GM21360 (cell line): ENCODE data around the gene MAGI2.
"Not testable (repeated sequence)": the region's sequence is repeated elsewhere in the genome, so short reads cannot be mapped to it uniquely, and the experiment has no call there.

Source experiments
- ATAC-seq: cut with Tn5 transposase; IDR thresholded peaks from one replicate; pipeline ENCODE4 v1.9.1; 2021; ENCODE audit warnings: mild to moderate bottlenecking, moderate library complexity; ENCODE audit not compliant: unreplicated experiment

The MAGI2 gene

DNA sequence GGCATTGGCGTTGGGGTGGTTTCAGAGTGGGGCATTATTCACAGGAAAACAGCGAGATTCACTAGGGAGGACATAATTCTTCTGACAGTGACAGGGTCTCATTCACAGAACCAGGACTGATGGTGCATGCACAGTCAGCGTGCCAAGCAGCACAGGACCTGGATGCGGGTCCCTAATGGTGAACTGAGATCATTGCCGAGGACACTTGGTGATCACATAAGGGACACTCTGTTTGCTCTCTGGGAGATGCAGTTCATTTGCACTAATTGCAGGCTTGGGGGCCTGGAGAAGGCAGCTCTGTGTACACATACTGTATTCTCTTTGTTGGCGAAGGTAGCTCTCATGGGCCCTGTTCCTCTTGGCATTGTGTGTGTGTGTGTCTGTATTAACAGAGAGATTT, 938.8 kb downstream of the MAGI2 start:
- no peak for ATAC-seq

DNA sequence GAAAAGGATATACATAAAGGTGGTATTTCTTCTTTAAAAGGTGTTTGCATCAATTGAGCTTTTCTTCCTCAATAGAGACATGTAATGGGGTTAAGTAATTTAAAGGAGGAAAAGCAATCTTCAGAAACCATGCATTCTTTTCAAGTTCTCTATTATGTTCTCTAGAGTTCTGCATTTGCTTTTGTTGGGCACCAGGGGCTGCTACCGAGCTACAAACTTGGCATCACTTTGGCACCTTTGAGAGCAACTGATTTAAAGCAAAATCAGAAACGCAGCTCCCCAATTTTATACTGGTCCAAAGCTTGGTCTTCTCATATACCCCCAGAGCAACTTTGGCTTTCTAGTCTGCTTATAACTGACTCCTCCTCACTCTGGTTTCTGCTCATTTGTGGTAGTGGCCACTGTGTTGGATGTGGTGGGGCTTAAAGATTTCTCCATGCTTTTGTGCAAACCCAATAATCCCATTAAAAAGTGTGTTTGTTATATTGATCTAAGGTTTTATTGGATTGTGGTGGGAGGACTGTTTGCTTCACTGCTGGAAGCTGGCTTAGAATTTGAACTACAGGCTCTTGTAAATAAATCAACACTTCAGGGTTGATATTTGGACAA, 942.8 kb downstream of the MAGI2 start:
- ATAC-seq = peak; percentile 73

DNA sequence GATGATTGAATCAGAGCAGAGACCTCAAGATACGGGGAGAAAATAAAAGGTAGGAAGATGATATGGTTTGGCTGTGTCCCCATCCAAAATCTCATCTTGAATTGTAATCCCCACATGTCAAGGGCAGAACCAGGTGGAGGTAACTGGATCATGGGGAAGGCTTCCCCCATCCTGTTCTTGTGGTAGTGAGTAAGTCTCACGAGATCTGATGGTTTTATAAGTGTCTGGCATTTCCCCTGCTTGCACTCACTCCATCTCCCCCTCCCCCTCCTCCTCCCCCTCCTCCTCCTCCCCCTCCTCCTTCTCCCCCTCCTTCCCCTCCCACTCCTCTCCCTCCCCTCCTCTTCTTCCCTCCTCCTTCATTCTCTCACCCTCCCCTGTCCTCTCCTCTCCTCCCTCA, 950.2 kb downstream of the MAGI2 start:
- not testable (repeated sequence) for ATAC-seq

DNA sequence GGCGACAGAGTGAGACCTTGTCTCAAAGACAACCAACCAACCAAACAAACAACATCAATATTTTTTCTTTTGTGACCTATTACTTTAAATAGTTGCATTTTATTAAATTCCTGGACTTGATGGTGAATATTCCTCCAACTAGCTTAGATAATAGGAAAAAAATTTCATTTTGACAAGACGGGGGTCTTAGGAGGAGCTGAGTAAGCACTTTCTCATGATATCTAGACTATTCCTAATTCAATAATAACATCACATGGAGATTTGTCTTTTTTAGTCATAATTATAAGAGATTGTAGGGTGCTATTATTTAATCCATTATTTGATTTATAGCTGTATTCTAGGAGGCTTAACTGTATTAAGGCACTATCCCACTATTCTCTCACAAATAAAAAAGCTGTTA, 952.4 kb downstream of the MAGI2 start:
- ATAC-seq = no peak

DNA sequence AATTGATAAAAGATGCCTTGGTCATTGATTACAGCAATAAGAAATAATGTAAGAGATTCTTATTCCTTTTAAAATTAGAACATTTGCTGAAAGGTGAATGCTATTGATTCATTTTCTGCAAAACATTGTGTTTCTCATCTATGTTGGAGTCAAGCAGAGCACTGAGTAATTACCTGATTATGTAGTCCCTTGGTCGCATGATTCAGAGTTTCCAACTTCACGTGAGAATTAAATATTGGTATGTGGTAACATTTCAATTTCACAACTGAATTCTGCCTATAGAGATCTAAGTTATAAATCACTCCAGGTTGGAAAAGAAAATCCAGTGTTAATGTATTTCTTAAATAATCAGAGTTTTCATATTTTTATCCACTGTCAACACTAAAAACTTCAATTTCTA, 953.5 kb downstream of the MAGI2 start:
- ATAC-seq = no peak

DNA sequence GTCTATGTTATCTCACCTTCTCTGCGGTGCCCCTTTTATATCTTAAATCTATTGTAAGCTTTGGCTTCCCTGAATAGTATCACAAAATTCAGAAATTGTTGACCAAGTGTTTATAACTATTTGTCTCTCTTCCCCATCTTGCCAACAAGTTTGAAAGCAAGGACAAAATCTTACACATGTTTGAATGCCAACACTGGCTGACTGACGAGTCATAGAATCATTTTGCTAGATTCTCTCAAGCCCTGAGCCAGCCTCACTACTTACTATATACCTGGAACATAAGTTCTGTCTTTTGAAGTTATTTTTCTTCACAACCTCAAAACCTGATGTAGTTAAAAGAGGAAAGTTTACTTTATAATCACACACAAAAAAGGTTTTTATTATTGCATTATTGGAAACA, 954.2 kb downstream of the MAGI2 start:
- no peak for ATAC-seq

DNA sequence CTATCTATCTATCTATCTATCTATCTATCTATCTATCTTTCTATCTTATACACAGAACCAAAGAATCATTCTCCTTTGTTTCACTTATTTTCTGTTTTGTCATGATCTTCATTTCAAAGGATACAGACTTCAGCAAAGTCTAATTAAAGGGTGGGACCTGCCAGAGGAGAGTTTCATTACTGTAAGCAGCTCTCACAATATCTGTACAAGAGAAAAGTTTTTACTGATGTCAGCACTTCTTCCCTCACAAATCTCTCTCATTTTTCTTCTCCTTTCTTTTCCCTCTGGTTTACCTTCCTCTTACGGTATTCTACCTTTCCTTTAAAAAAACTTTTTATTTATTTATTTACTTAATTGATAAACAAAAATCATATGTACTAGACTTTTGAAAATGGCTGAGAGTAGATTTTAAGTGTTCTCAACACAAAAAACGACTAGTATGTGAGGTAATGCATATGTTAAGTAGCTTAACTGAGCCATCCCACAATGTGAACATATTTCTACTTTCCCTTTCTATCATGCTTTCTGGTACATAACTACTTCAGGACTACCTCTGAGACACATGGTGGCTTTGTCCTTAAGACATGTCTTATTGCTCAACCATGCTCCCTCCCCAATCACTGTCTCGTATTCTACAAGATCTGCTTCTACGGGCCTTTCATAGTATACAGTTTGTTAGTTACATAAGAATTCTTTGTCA, 955.6 kb downstream of the MAGI2 start:
- no peak for ATAC-seq

DNA sequence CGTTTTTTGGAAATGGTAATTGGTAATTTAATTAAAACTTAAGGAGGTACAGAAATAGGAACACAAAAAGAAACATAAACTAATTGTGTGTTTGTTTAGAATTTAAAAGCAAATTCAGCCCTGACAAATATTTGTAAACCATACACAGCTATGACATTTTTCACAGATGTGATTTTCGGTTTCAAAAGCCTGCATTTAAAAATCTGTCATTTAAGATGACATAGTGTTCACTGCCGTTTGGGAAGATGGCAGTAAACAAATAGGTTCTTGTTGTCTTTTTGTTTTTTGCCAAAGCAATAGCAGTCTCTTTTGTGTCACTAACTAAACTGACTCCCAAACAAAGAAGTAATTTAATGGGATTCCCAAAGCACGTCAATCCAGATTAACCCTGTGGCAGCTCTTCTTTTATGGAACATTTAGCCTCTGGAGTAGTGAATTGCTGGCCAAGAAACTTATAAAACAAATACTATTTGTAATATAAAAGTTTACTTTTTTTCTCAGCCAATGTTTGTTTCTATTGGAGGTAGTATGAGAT, 957.3 kb downstream of the MAGI2 start:
- no peak for ATAC-seq

DNA sequence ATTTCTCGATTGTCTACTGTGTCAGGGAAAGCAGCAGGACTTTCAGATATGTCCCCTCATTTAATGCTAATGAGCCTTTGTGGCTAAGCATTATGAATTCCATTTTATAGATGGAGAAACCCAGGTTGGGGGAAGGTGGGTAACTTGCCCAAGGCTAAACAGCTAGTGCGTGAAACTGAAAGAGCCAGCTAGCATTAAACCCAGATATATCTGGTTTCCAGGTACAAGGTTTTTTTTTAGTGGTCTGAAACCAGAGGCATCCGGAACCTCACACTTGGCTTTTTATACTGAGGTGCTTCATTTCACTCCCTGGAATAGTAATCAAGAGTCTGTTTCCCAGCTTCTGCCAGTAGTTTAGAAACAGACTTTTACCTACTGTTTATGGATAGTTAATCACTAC, 960.1 kb downstream of the MAGI2 start:
- no peak for ATAC-seq

DNA sequence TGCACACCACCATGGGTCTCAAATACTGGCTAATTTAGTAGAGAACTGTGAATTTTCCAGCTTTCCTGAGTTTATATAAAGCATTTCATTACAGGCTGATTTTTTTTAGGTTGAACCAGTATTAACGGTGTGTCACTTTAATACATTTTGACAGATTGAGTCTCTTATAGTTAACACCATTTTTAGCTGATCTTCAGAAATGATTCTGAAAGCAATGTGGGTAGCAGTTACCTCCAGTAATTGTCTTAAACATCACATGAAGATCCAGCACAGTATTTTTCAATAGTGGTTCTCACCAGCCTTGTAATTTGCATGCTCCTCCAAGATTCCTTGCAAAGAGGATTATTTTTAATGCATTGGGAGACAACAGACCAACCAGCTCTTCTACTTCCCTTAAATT, 961.3 kb downstream of the MAGI2 start:
- no peak for ATAC-seq

DNA sequence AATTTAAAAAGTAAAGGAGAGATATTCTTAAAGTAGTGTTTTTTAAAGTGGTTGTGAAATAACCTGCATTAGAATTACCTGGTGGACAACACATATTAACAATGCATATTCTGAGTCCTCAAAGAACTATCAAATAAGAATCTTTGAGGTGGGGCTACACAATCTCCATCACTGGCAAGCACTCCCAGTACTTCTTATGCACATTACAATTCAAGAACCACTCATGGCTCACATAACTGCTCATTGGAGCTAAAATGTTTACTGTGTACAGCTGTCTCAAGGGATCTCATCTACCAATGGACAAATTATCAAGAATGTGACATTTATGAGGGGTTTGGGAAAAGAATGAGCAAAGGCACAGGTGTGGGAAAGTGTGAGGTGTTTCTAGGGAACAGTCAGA, 962.9 kb downstream of the MAGI2 start:
- no peak for ATAC-seq

DNA sequence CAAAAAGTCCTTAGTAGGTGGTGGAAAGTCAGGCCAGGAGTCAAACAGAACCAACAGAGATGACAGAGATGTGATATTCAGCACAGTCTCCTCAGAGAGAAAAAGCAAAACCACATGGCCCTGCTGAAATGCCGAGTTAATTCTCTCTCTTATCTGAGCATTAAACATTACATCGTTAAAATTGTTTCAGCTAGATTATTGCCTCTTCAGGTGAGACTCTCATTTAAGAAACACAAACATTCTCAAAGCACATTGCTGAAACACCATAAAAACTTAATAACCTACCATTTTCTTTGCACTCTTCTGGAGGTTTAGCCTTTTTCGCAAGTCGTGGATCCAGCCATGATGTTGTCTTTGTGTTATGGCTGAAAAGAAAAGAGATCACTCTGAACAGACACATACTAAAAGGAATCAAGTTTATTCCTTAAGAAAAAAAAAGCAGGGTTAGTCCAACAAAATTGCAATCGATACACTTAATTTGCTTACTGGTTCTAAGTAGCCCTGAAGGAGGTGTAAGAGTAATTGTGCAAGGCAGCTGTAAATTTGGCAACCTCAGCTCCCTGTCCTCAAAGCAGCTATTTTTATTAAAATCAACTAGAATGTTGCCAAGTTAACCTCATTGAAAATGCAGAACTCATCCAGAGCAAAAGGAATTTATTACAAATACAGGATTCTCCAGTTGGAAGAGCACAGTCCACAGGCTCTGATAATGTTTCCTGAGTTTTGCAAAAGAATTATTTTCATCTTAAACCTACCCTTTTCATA, 963.8 kb downstream of the MAGI2 start:
- ATAC-seq = no peak

DNA sequence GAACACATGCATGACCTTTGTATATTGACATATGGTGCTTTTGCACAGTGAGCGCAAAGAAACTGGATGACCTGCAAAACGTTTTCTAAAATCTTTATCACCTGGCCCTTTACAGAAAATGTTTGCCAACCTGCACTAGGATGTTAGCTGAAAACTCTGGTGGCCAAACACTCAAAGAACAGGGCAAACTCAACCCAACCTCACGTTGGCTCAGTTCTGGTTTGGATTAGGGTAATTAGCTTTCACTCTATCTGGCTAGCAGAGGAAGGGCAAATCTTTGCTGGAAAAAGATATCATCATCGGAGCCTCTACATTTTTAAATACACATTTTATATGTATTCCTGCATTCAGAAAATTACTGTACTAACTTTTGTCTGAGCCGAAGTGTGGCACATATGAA, 966.0 kb downstream of the MAGI2 start:
- no peak for ATAC-seq

DNA sequence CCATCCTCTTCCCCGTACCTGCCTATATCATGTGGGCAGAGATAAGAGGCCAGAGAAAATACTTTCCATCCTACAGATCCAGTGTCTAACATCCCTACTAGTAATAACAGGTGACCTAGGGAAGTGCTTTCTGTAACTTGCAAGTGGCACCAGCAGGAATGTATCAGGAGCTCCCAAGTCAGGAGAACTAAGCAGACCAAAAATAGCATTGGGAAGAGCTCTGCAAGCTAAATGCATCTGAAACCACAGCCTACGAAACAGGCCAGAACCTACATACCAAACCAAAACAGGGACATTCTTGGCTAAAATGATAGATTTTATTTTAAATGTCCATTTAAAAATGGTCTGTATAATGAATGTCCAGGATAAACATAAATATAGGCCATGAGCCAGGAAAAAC, 974.1 kb downstream of the MAGI2 start:
- ATAC-seq = no peak

DNA sequence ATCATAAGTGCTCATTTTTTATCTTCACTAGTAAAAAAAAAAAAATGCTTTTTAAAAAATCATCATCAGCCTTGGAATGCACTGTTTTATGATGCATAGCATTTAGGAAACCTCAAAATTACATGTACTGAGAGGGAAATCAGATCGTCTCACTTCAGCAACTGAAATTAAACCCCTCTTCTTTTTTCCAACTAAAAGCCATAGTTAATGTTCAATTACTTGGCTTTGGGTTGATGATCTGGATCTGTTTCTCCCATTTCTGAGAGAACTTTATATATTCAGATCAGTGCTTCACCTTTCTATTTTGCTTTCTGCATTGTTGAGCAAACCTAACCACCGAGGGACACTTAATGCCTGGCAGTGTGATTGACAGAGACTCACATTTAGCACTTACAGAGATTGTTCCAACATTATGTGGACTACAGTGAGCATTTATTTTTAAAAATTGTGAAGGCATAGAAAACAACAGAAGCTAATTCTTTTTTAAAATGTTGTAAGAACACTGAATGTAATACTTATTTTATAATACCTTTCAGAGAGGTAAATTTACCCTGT, 976.5 kb downstream of the MAGI2 start:
- no peak for ATAC-seq

DNA sequence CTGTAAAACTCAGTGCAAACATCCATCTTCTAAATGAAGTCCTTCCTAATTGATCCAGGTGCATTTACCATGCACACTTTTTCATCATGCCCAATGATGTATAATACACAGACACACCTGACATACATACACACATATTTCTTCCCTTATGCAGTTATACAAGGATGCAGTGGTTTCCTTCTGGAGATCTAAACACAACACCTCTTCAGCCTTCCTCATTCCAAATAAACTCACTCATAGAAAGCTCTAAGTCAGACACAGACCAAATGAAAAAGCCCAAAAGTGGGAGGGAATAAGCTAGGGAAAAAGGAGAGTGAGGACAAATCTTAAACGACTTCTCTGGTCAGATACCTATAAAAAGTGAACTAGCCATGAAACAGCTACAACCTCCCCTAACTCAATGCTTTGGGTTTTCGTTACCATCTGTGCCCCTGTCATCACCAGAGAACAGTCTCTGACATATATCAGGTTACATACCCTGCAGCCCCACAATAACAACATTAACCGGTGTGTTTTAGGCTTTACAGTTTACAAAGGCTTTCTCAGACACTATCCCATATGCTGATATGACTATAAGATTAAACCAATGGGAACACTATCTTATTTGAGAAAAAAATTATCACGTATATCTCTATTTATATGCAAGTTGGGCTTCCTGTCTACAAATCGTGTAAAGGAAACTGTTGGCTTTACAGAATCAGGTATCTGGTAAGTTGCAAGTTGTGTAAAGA, 979.7 kb downstream of the MAGI2 start:
- ATAC-seq = no peak

DNA sequence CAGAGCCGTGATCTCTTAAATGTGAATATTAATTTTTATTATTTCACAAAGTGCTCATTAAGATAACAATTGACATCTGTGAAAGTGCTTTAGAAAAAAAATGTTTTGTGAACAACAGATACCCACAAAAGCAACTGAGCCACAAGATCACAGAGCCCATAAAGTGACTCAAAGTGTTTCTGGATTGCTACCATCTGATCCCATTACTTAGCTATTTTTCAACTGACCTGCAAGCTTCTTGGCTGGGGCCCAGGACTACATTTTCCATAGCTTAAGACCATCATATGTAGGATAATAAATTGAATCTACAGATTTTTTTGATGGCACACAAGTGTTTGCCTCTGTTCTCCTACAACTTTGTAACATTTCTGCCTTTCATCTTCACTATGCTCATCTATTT, 980.4 kb downstream of the MAGI2 start:
- no peak for ATAC-seq

DNA sequence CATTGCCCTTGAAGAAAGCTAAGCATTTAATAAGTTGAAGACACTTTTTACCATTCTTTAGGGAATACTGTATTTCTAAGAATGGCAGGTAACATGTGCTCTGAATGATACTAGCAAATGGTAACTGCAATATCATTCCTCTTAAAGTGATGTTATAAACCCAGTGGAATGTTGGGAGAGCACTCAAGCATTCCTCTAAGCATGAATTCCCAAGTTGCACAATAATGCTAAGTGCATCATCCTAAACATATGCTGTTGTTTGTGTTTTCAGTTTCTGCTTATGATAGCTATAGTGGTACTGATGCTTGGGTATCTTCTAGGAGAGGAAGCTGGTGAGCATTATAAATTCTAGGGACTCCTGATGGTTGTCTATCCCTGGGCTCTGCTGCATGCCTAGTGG, 980.9 kb downstream of the MAGI2 start:
- ATAC-seq = no peak

DNA sequence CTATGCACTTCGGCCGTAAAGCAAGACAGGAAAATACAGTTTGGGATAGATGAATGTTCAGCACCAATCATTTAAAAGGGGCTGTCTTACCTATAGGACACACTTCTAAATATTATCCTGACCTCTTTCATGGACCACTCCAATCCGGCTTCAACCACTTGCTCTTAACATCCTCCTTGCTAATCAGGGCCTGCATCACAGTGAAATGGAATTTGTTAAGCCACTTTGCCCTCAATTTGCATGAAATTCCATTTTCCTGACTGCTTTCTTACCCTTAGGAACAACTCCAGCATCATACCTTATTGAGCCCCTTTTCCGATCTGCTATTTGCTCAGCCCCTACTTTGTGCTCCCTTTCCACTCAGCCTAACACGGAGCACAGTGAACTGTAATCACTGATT, 987.6 kb downstream of the MAGI2 start:
- ATAC-seq = no peak

DNA sequence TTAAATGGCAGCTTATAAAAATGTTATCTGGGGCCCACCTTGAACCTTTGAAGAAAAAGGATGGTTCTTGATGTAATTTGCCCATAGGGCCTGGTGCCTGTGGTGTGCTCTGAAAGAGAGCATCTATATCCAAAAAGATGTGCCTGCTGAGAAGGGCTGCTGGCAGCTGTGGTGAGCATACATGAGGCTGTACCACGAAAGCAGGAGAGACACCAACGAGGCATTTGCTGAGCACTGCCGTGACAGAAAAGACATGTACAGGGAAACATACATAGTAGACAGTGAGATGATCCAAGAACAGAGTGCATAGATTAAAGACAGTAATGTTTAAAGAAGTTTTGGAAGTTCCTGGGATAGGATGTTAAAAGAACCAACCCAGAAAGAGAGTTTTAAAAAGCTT, 990.4 kb downstream of the MAGI2 start:
- ATAC-seq = no peak

DNA sequence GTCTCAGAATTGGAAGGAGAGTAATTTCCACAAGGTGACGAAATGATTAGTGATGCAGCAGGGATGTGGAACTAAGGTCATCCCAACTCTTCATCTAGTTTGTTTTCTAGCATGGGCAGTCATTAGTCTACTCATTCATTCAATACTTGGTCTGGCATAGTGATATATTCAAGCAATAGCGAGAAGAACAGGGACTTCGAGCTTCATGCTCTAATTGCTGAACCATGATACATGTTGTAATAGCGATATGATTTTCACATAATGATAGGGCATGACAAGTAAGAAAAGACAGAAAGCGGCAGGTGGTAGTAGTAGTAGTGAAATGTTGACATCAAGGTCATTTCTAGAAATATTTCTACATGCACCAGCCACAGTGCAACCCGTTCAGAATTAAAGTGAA, 1002.8 kb downstream of the MAGI2 start:
- ATAC-seq = no peak
